Activated T-helper 2 cell treated with anti-CD3 and anti-CD28 coated beads, Interferon-gamma antibody, Interleukin-2, Interleukin-4, amounts not matched to agents 10 μg/mL and 5 μg/mL and 100 μg/mL, durations not matched to agents 14 hours and 24 hours and 36 hours (primary cell): Measurements from ENCODE around the gene LRRC14B. TPM values are rescaled to one million over a fixed set of nuclear protein-coding genes. Genes with fewer than 3 reads are reported as not detected.
"Not testable (repeated sequence)": the region's sequence is repeated elsewhere in the genome, so short reads cannot be mapped to it uniquely, and the experiment has no call there.

Source experiments
- DNase-seq: peaks from one replicate; pipeline ENCODE4 v3.0.0; 2021; ENCODE audit warnings: low spot score
- H3K27ac Mint-ChIP-seq: one replicate; pipeline ENCODE4 v1.8.0; 2021; ENCODE audit warnings: mixed read lengths
- H3K27me3 Mint-ChIP-seq: one replicate; pipeline ENCODE4 v1.8.0; 2021; ENCODE audit warnings: low read depth, mixed read lengths
- H3K36me3 Mint-ChIP-seq: one replicate; pipeline ENCODE4 v1.8.0; 2021; ENCODE audit warnings: low read depth, mixed read lengths
- H3K4me1 Mint-ChIP-seq: one replicate; pipeline ENCODE4 v1.8.0; 2021; ENCODE audit warnings: low read depth, mixed read lengths
- H3K4me3 Mint-ChIP-seq: one replicate; pipeline ENCODE4 v1.8.0; 2021; ENCODE audit warnings: low read depth, mild to moderate bottlenecking, moderate library complexity, mixed read lengths
- H3K9me3 Mint-ChIP-seq: one replicate; pipeline ENCODE4 v1.8.0; 2021; ENCODE audit warnings: mixed read lengths
- intact Hi-C: fragments of 100-400 bp; cut with micrococcal nuclease; formaldehyde crosslinking; loops from one replicate; pipeline ENCODE4 v1.15.1; 2023
- total RNA-seq: library from RNA; stranded (reverse); gene quantifications from 2 replicates; pipeline ENCODE4 v1.2.3, GENCODE V29; 2022

Gene LRRC14B
- total RNA-seq, 1 donor from 2014 or later, result not detected

DNA sequence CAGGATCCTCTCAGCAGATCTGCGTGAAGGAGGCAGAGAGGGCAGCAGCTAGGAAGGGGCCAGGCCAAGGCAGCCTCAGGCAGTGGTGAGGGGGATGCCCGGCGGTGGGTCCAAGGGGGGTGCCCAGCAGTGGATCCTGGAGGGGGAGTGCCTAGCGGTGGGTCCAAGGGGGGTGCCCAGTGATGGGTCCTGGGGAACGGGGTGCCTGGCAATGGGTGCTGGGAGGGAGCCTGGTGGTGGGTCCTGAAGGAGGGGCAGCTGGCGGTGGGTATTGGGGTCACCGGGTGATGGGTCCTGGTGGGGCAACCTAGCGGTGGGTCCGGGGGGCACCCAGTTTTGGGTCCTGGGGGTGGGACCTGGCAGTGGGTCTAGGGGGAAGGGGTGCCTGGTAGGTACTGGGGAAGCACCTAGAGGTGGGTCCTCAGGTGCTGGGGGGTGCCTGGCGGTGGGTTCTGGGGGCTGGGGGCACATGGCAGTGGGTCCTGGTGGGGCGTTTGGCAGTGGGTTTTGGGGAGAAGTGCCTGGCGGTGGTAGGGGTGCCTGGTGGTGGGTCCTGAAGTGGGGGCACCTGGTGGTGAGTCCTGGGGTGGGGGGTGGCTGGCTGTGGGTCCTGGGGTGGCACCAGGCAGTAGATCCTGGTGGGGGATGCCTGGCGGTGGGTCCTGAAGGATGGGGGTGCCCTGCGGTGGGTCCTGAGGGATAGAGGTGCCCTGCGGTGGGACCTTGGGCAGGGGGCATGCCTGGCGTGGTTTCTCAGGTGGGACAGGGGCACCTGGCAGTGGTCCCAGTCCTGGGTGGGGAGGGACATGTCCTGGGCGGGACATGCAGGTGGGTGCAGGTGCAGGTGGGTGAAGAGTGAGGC is 1.9 kb downstream of the LRRC14B start:
- Mint-ChIP-seq H3K4me1 (peaks cover 10% of the 10 kb centered on the region), H3K36me3 (no peaks in the 10 kb centered on the region), H3K27ac (no peak overlapping the region), H3K9me3 (no peaks in the 10 kb centered on the region), H3K27me3 (peaks cover 6% of the 10 kb centered on the region), H3K4me3 (no peak overlapping the region)
- intact Hi-C loops, result no loop called here
- no peak for DNase-seq

DNA sequence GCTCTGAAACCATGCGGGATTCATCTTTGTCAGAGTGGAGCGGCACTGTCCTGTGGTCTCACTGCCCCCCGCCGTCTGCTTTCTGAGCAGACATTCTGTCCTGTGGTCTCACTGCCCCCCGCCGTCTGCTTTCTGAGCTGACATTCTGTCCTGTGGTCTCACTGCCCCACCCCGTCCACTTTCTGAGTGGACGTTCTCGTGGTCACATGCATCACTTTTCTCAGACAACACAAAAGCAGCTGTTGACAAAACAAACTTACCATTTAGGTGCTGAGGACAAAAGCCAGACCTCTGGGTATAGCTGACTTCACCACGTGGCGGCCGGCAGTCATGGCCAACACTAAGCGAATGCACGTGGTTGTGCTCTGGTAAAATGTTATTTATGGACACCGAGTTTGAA is 2.8 kb downstream of the LRRC14B start:
- no peaks in the 10 kb centered on the region for H3K36me3 Mint-ChIP-seq
- H3K27me3 Mint-ChIP-seq, result peaks cover 6% of the 10 kb centered on the region
- intact Hi-C loops, result no loop called here
- H3K4me3 Mint-ChIP-seq, result no peak overlapping the region
- H3K27ac Mint-ChIP-seq, result no peak overlapping the region
- no peaks in the 10 kb centered on the region for H3K9me3 Mint-ChIP-seq
- no peak for DNase-seq
- H3K4me1 Mint-ChIP-seq, result peaks cover 4% of the 10 kb centered on the region

DNA sequence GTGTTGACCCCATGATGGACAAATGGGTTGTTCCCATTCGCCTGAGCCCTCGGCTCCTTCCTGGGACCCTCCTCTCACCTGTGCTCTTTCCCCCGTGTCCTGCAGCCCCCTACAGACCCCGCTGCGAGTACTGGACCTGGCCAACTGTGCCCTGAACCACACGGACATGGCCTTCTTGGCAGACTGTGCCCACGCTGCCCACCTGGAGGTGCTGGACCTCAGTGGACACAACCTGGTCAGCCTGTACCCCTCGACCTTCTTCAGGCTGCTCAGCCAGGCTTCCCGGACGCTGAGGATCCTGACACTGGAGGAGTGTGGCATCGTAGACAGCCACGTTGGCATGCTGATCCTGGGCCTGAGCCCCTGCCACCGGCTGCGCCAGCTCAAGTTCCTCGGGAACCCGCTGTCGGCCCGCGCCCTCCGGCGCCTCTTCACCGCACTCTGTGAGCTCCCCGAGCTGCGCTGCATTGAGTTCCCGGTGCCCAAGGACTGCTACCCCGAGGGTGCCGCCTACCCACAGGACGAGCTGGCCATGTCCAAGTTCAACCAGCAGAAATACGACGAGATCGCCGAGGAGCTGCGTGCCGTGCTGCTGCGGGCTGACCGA is 3.4 kb downstream of the LRRC14B start:
- Mint-ChIP-seq H3K4me1 (peaks cover 4% of the 10 kb centered on the region), H3K4me3 (no peak overlapping the region), H3K27ac (no peak overlapping the region), H3K9me3 (no peaks in the 10 kb centered on the region), H3K36me3 (no peaks in the 10 kb centered on the region), H3K27me3 (peaks cover 6% of the 10 kb centered on the region)
- intact Hi-C loops, result no loop called here
- DNase-seq, result no peak

DNA sequence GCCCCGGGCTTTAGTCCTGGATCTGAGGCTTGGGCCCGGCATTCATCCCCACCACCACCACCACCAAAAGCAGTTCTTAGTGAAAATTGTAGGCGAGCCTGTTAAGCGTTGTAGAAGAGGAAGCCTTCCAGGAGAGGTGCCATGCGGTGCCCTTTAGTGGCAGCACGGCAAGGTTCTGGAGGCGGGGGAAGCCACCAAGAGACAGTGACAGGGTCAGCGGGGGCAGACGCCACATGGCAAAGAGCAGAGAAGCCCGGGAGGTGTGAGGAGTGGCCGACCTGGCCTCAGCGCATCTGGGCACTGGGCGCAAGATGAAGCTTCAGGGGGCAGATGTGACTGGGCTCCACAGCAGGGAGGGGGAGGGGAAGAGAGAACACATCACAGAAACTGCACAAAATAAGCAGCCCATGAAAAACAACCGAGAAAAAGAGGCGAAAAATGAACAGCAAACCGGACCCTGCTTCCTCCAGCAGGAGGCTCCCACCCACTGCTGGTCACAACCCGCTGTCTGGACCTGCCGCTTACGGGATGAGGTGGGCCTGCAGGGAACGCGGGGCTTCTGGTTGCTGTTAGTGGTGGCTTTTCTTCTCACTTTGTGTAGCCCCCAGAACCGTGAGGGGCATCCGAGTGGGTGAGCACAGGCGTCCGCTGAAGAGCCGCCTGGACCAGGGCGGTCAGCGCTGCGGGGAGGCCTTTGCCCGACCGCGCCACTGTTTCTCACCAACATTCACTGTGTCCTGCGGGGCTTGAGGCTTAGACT is 4.3 kb downstream of the LRRC14B start:
- Mint-ChIP-seq H3K9me3 (no peaks in the 10 kb centered on the region), H3K4me1 (peaks cover 2% of the 10 kb centered on the region), H3K27me3 (peaks cover 2% of the 10 kb centered on the region), H3K36me3 (no peaks in the 10 kb centered on the region), H3K27ac (no peak overlapping the region), H3K4me3 (no peak overlapping the region)
- intact Hi-C loops, result no loop called here
- DNase-seq, result no peak

DNA sequence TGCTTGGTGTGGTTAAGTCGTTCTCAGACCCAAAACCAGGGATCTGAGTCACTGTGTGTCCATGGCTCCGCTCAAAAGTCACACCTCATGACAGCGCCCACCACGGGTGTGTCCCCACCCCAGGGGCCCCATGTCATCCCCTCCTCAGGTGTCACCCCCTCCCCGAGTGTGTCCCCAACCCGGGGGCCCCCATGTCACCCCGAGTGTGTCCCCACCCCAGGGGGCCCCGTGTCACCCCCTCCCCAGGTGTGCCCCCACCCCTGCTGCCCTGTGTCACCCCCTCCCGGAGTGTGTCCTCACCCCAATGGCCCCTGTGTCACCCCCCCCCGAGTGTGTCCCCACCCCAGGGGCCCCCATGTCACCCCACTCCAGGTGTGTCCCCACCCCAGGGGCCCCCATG is 5.1 kb downstream of the LRRC14B start:
- Mint-ChIP-seq H3K27ac (no peak overlapping the region), H3K4me3 (no peak overlapping the region), H3K4me1 (peaks cover 2% of the 10 kb centered on the region), H3K27me3 (no peaks in the 10 kb centered on the region), H3K9me3 (no peaks in the 10 kb centered on the region), H3K36me3 (no peaks in the 10 kb centered on the region)
- intact Hi-C loops, result no loop called here
- no peak for DNase-seq

DNA sequence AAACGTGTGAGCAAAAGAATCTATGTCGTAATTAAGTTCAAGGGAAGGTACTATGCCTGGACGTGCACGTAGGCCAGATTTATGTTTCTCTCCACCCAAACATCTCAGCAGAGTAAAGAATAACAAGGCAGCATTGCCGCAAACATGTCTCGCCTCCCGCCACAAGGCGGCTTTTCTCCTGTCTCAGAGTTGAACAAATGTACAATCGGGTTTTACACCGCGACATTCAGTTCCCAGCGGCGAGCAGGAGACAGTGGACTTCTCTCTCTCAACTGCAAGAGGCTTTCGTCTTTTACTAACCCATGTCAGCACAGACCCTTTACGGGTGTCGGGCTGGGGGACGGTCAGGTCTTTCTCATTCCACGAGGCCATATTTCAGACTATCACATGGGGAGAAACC is 5.7 kb downstream of the LRRC14B start:
- DNase-seq, H3K36me3 Mint-ChIP-seq, H3K9me3 Mint-ChIP-seq, H3K4me1 Mint-ChIP-seq, H3K27ac Mint-ChIP-seq, intact Hi-C loops, H3K27me3 Mint-ChIP-seq, H3K4me3 Mint-ChIP-seq: not testable (repeated sequence)

DNA sequence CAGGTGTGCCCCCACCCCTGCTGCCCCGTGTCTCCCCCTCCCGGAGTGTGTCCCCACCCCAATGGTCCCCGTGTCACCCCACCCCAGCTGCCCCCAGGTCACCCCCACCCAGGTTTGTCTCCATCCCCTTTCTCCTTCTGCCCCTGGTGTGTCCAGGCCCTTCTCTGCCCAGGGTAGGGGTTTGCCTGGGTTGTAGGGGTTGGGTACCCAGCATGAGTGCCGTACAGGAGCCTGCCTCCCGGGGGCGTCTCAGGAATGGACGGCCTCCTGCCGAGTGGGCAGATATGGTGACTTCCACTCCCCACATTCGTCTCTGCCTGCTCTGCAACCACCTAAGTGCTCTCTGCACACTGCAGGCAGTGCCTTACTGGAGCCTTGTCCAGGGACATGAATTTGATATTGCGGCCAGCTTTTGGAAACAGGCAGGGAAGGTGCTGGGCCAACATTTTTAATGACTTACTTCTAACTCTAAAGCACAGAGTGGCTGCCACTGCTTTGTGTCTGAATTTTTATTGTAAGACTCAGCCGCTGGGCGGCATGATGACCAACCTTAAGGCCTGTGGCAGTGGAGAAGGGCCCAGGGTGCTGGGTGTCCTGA is 6.7 kb downstream of the LRRC14B start:
- Mint-ChIP-seq H3K36me3 (no peaks in the 10 kb centered on the region), H3K4me1 (peaks cover 2% of the 10 kb centered on the region), H3K4me3 (no peak overlapping the region), H3K27me3 (no peaks in the 10 kb centered on the region), H3K9me3 (no peaks in the 10 kb centered on the region), H3K27ac (no peak overlapping the region)
- intact Hi-C loops, result no loop called here
- DNase-seq, result no peak

DNA sequence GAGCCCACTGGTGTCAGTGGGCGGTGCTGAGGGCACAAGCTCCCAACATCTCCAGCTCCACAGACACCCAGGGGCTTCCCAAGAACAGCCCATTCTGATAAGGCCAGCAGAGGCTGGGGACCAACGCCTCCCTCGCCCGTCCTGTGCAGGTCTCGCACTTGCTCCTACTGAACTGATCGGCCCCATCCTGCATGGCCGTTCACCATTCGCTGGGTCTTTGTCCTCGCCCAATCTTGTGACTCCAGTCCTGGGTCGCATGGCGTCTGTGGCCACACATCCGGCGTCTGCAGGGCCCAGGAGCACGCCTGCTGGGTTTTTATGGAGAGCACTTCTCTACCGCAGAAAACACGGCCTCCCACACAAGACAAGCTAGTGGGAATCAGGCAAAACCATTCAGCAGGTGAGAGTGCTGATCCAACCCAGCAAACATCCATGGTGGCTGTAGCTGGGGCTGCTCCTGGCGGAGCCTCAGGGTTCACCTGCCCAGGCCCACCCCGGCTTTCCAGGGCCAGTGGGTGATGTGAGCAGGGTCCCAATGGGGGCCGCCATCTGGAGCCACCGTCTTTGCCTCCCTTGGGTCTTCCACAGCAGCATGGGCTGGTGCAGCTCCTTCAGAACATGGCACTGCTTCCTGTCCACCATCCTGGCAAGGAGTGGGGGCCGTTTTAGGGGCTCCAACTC is 7.4 kb downstream of the LRRC14B start:
- DNase-seq, result no peak
- intact Hi-C loops, result no loop called here
- H3K4me1 Mint-ChIP-seq, result peaks cover 2% of the 10 kb centered on the region
- no peaks in the 10 kb centered on the region for H3K9me3 Mint-ChIP-seq
- no peak overlapping the region for H3K27ac Mint-ChIP-seq
- H3K4me3 Mint-ChIP-seq, result no peak overlapping the region
- peaks cover under 1% of the 10 kb centered on the region for H3K36me3 Mint-ChIP-seq
- H3K27me3 Mint-ChIP-seq, result no peaks in the 10 kb centered on the region

DNA sequence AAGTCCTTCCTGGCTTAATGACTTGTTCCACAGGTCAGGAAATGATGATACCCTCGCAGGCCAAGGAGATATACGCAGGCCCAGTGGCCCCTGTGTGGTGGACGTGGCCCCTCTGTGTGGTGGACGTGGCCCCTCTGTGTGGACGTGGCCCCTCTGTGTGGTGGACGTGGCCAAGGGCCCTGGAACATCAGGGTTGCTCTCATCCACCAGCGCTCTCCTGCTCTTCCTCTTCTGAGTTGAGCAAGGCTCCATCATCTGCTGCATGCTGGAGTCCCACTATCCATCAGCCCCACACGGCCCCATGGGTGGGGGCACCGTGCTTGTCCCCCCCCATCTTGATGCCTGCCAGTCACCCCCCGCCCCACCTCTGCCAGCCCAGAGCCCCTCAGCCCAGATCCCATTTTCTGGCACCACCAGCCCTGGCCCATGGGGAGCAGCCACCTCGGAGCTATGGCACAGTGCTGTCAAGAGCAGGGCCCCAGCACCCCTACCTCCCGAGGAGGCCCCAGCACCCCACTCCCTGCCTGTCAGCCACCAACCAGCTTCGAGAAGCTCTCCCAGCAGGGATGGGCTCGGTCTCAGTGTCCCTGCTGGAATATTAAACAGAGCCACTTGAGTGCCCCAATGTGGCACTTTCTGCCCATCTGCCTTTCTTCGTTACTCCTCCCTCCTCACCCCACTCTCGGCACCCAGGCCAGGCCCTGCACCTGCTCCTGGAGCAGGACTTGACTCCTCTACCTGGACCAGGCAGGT is 8.1 kb downstream of the LRRC14B start:
- no peaks in the 10 kb centered on the region for H3K27me3 Mint-ChIP-seq

DNA sequence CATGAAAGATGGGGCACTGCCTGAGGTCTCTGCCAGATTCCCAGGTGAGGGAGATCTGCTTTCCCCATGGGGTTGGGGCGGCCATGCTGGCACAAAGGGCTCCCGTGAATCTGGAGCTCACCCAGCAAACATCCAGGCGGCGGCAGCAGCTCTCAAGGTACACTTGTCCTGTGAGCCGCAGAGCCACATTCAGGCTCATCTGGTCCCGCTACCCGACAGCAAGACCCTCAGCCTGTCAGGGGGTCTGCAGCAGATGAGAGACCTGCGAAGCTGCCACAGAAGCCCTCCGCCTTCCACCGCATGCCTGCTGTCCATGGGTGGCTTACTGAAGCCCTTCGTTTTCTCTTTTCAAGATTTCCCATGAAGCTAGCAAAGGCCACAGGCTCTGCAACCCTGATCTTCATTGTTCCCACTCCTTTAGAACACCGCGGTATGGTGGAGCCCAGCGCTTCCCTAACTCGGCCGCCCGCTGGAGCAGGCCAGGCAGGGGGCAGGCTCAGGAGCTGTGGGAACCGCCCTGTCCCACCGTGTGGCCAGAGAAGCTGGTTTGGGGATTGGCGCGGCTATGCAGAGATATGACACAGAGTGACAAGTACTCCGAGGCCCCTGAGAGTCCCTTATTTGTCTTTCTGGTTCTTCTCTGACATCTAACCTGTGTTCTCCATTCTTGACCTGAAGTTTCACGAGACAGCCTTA is 8.8 kb downstream of the LRRC14B start:
- Mint-ChIP-seq H3K9me3 (no peaks in the 10 kb centered on the region), H3K36me3 (peaks cover 8% of the 10 kb centered on the region), H3K27ac (no peak overlapping the region), H3K4me3 (no peak overlapping the region), H3K27me3 (no peaks in the 10 kb centered on the region), H3K4me1 (peaks cover 2% of the 10 kb centered on the region)
- intact Hi-C loops, result no loop called here
- DNase-seq, result no peak

More for the DNA sequence above, 8.1 kb downstream of the LRRC14B start:
- Mint-ChIP-seq H3K9me3 (no peaks in the 10 kb centered on the region), H3K4me1 (peaks cover 2% of the 10 kb centered on the region), H3K4me3 (no peak overlapping the region), H3K27ac (no peak overlapping the region), H3K36me3 (peaks cover 4% of the 10 kb centered on the region)
- DNase-seq, result no peak
- intact Hi-C loops, result no loop called here

DNA sequence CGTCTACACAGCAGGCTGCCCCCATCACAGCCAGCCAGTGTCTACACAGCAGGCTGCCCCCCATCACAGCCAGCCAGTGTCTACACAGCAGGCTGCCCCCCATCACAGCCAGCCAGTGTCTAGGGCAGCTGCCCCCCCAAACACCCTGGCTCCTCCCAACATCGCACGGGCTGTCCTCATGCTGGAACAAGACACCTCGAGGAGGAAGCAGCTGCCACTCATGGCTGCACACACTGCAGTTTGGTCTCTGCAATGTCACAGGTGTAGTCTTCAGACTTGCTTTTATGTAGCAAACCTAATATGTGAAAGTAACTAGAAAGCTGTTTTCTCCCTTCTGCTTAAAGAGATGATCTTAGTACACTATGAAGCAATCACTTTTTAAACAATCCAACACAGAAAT is 9.7 kb downstream of the LRRC14B start:
- Mint-ChIP-seq H3K4me1 (no peaks in the 10 kb centered on the region), H3K4me3 (no peak overlapping the region), H3K27me3 (no peaks in the 10 kb centered on the region), H3K36me3 (peaks cover 8% of the 10 kb centered on the region), H3K9me3 (no peaks in the 10 kb centered on the region), H3K27ac (no peak overlapping the region)
- intact Hi-C loops, result no loop called here
- DNase-seq, result no peak
